Uterus (tissue), 2 donors: ENCODE measurements around the gene RHBG.

ENCODE experiments used
- CTCF ChIP-seq, 4 experiments: fragments of 200-600 bp in 2 of 4; fragments of 450-650 bp in 2 of 4; sonication (generic) in 2 of 4; IDR thresholded peaks; one replicate each; pipeline ENCODE4 v1.5.1; 2016 to 2019; ENCODE audit warnings: antibody characterized with exemption in 4 of 4, mild to moderate bottlenecking in 2 of 4, moderate library complexity in 1 of 4
- POLR2A ChIP-seq, 2 donors: fragments of 450-650 bp; IDR thresholded peaks; one replicate each; pipeline ENCODE4 v1.6.1; 2016; ENCODE audit warnings: antibody characterized with exemption in 2 of 2, mild to moderate bottlenecking in 1 of 2, moderate library complexity in 1 of 2

GRCh38 chr1:156336242-156336641 is 32.8 kb upstream of the RHBG start:
- TF ChIP-seq CTCF (IDR thresholded peaks at IDR 0.05) (no peak), POLR2A (IDR thresholded peaks at IDR 0.05) (no peak)
